DOHH2 (cell line): ENCODE measurements around the gene LRRC8D.

ENCODE experiments used
- H3F3A ChIP-seq: fragments of 200-600 bp; sonication (generic), shearing (Covaris generic); 2 replicates; pipeline ENCODE4 v1.6.0; 2016; ENCODE audit warnings: antibody characterized with exemption, mild to moderate bottlenecking; ENCODE audit not compliant: control insufficient read depth, insufficient read depth
- H3K27ac ChIP-seq: fragments of 200-600 bp; sonication (generic); 2 replicates; pipeline ENCODE4 v1.5.1; 2014; ENCODE audit warnings: low read depth, mild to moderate bottlenecking, low read length, moderate library complexity
- H3K27me3 ChIP-seq: fragments of 200-600 bp; sonication (generic); 2 replicates; pipeline ENCODE4 v1.6.1; 2014; ENCODE audit warnings: mild to moderate bottlenecking, low read length, mixed read lengths; ENCODE audit not compliant: control insufficient read depth
- H3K36me3 ChIP-seq: fragments of 200-600 bp; sonication (generic); 2 replicates; pipeline ENCODE4 v1.6.1; 2014; ENCODE audit warnings: mild to moderate bottlenecking, low read length, moderate library complexity, mixed read lengths; ENCODE audit not compliant: control insufficient read depth
- H3K4me1 ChIP-seq: fragments of 200-600 bp; sonication (generic); 2 replicates; pipeline ENCODE4 v1.6.1; 2014; ENCODE audit warnings: mild to moderate bottlenecking, low read length, mixed read lengths; ENCODE audit not compliant: control insufficient read depth
- H3K4me2 ChIP-seq: fragments of 200-600 bp; sonication (generic); 2 replicates; pipeline ENCODE4 v1.6.0; 2014; ENCODE audit warnings: mild to moderate bottlenecking, low read length, moderate library complexity
- H3K4me3 ChIP-seq: fragments of 200-600 bp; sonication (generic); 2 replicates; pipeline ENCODE4 v1.5.1; 2014; ENCODE audit warnings: mild to moderate bottlenecking, low read length, mixed read lengths
- H3K79me2 ChIP-seq: fragments of 200-600 bp; sonication (generic); 2 replicates; pipeline ENCODE4 v1.6.1; 2014; ENCODE audit warnings: mild to moderate bottlenecking, low read length, mixed read lengths; ENCODE audit not compliant: control insufficient read depth
- H3K9me2 ChIP-seq: fragments of 200-600 bp; sonication (generic); replicated peaks from 2 replicates; pipeline ENCODE4 v1.6.1; 2014; ENCODE audit warnings: mild to moderate bottlenecking, low read length, mixed read lengths; ENCODE audit not compliant: control insufficient read depth
- H3K9me3 ChIP-seq: fragments of 200-600 bp; sonication (generic); 2 replicates; pipeline ENCODE4 v1.6.1; 2014; ENCODE audit warnings: antibody characterized with exemption, low read length, mixed read lengths; ENCODE audit not compliant: control insufficient read depth, insufficient read depth
- H4K20me1 ChIP-seq: fragments of 200-600 bp; sonication (generic); 2 replicates; pipeline ENCODE4 v1.6.0; 2014; ENCODE audit warnings: low read depth, mild to moderate bottlenecking, antibody characterized with exemption, low read length, moderate library complexity; ENCODE audit not compliant: control insufficient read depth, insufficient read depth
- CTCF ChIP-seq: fragments of 200-600 bp; sonication (generic); IDR thresholded peaks from one replicate; pipeline ENCODE4 v1.5.1; 2014; ENCODE audit warnings: antibody characterized with exemption, mild to moderate bottlenecking, low read depth, low read length; ENCODE audit not compliant: poor library complexity, severe bottlenecking
- EZH2phosphoT487 ChIP-seq: fragments of 200-600 bp; sonication (generic); IDR thresholded peaks from 2 replicates; pipeline ENCODE4 v1.6.1; 2017; ENCODE audit warnings: borderline replicate concordance, mild to moderate bottlenecking, antibody characterized with exemption, low read length, moderate library complexity, mixed read lengths

The LRRC8D gene

DNA sequence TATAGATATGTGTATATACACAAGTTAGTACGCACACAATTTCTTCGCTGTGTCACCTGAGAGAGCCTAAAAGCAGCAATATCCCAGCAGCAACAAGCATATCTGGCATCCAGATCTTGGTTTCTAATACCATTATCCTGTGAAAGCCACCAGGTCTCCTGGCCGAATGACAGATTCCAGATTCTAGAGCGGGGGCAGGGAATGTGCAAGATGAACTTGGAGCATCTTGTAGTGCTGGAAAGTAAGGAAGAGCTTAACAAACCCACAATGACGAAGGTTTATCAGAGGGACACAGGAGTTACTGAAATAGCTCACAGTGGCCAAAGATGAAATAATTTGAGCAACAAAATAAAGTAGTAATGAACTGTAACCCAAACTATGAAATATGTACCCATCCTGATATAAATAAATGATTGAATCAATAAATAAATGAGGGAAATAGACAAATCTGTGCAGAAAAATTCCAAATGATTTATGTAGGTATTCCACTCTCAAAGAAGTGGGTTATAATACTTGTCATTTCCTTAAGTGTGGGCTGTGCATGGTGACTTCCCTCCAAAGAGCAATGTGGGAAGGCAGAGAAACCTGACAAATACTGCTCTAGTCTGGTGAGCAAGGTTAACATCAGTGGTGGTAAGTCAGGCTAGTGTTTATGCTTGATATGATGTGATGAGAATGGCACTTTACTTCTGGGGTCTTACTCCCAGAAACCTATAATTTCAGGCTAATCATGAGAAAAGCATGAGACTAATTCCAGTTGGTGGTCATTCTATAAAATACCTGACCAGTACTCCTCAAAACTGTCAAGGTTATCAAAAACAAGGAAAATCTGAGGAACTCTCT, 67.9 kb downstream of the LRRC8D start:
- no peaks in the 10 kb centered on the region; the same call in 1 of the 2 replicates for H4K20me1 ChIP-seq
- H3K4me1 ChIP-seq: no peaks in the 10 kb centered on the region
- no peaks in the 10 kb centered on the region for H3K27me3 ChIP-seq
- H3K4me2 ChIP-seq: no peak overlapping the region
- H3K4me3 ChIP-seq: no peak overlapping the region
- no peak for TF ChIP-seq CTCF
- TF ChIP-seq EZH2phosphoT487: no peak
- H3K27ac ChIP-seq: no peak overlapping the region
- H3K36me3 ChIP-seq: no peaks in the 10 kb centered on the region
- no peaks in the 10 kb centered on the region for H3F3A ChIP-seq
- H3K9me2 ChIP-seq: no peaks in the 10 kb centered on the region
- H3K79me2 ChIP-seq: no peaks in the 10 kb centered on the region
- H3K9me3 ChIP-seq: no peaks in the 10 kb centered on the region

DNA sequence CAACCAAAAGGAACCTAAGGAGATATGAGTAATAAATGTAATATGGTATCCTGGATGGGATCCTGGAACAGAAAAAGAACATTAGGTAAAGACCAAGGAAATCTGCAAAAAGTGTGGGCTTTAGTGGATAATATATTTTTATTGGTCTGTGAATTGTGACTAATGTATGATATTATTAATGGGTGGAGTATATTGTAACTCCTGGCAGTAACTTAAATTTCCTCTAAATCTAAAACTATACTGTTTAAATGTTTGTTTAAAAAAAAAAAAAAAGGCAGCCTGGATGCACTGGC, 68.4 kb downstream of the LRRC8D start:
- H3K36me3 ChIP-seq: no peaks in the 10 kb centered on the region
- H3K9me2 ChIP-seq: no peaks in the 10 kb centered on the region
- no peaks in the 10 kb centered on the region for H3K9me3 ChIP-seq
- H3F3A ChIP-seq: no peaks in the 10 kb centered on the region
- H3K27ac ChIP-seq: no peak overlapping the region
- no peaks in the 10 kb centered on the region for H3K4me1 ChIP-seq
- H4K20me1 ChIP-seq: peaks cover 3% of the 10 kb centered on the region; the same call in 1 of the 2 replicates
- H3K4me2 ChIP-seq: no peak overlapping the region
- TF ChIP-seq EZH2phosphoT487: no peak
- TF ChIP-seq CTCF: no peak
- no peak overlapping the region for H3K4me3 ChIP-seq
- no peaks in the 10 kb centered on the region for H3K27me3 ChIP-seq
- no peaks in the 10 kb centered on the region for H3K79me2 ChIP-seq

- H3K9me3 ChIP-seq: no peaks in the 10 kb centered on the region
- H3K79me2 ChIP-seq: no peaks in the 10 kb centered on the region
- no peak overlapping the region for H3K4me2 ChIP-seq
- no peak overlapping the region for H3K4me3 ChIP-seq
- H3K36me3 ChIP-seq: no peaks in the 10 kb centered on the region
- H3K27me3 ChIP-seq: no peaks in the 10 kb centered on the region
- H3K9me2 ChIP-seq: no peaks in the 10 kb centered on the region
- no peaks in the 10 kb centered on the region for H3F3A ChIP-seq
- TF ChIP-seq CTCF: no peak
- no peak for TF ChIP-seq EZH2phosphoT487
- peaks cover 3% of the 10 kb centered on the region; the same call in 1 of the 2 replicates for H4K20me1 ChIP-seq
- H3K27ac ChIP-seq: no peak overlapping the region
- no peaks in the 10 kb centered on the region for H3K4me1 ChIP-seq
Measured at GRCh38 chr1:89890085-89890752, 69.4 kb downstream of the LRRC8D start.
